Activated T-cell treated with anti-CD3 and anti-CD28 coated beads, Interleukin-2, amount 50 U/mL, for 24 hours (primary cell): ENCODE measurements around the gene NKAIN4.
A peak's percentile ranks its signal among the peaks of the same experiment; 100 is the strongest.

ENCODE experiments used
- DNase-seq: peaks from one replicate; pipeline ENCODE4 v3.0.0-alpha.2; 2020
- H3K27ac Mint-ChIP-seq: 2 replicates; pipeline ENCODE4 v1.8.0; 2020; ENCODE audit warnings: mild to moderate bottlenecking, mixed read lengths
- H3K27me3 Mint-ChIP-seq: 2 replicates; pipeline ENCODE4 v1.8.0; 2020; ENCODE audit warnings: mixed read lengths
- H3K36me3 Mint-ChIP-seq: 2 replicates; pipeline ENCODE4 v1.8.0; 2020; ENCODE audit warnings: low read depth, mixed read lengths
- H3K4me1 Mint-ChIP-seq: 2 replicates; pipeline ENCODE4 v1.8.0; 2020; ENCODE audit warnings: low read depth, mixed read lengths
- H3K4me3 Mint-ChIP-seq: 2 replicates; pipeline ENCODE4 v1.8.0; 2020; ENCODE audit warnings: mild to moderate bottlenecking, moderate library complexity, mixed read lengths
- H3K9me3 Mint-ChIP-seq: 2 replicates; pipeline ENCODE4 v1.8.0; 2020; ENCODE audit warnings: mixed read lengths

NKAIN4 gene

DNA sequence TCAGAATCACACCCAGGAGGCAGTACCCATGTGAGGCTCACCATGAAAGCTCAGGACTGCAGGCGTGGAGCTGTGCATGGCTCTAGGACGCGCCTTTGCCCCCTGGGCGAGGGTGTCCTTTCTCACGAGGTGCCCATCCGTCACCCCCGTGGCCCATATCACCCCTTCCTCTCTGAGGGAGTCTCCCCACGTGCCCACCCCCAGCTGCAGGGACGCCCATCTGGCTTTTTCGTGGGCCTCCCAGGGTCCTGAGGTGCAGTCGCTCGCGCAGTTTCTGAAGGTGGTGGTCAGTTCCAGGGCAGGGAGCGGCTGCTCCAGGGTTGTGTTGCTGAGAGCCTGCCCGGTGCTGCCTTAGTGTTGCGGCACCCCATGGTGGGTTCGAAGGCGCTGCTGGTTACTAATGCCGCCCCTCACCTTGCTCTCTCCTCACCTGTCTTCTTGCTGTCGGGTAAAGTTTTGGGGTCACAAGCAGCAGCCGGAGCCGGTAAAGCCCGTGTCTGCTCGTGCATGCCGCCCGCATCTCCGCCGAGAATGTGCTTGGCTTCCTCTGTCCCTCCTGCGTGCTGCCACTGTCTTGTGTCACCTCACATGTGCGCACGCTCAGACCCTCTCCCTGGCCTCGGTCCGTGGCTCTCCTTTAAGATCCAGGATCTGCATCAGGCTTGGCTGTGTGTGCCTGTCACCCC, 29.3 kb upstream of the NKAIN4 start:
- no peak for DNase-seq
- H3K9me3 Mint-ChIP-seq: no peaks in the 10 kb centered on the region
- H3K4me1 Mint-ChIP-seq: peaks cover 4% of the 10 kb centered on the region
- H3K27me3 Mint-ChIP-seq: no peaks in the 10 kb centered on the region
- H3K36me3 Mint-ChIP-seq: peaks cover 75% of the 10 kb centered on the region
- H3K27ac Mint-ChIP-seq: peak overlapping the region; percentile 52
- peak overlapping the region; percentile 62 for H3K4me3 Mint-ChIP-seq

DNA sequence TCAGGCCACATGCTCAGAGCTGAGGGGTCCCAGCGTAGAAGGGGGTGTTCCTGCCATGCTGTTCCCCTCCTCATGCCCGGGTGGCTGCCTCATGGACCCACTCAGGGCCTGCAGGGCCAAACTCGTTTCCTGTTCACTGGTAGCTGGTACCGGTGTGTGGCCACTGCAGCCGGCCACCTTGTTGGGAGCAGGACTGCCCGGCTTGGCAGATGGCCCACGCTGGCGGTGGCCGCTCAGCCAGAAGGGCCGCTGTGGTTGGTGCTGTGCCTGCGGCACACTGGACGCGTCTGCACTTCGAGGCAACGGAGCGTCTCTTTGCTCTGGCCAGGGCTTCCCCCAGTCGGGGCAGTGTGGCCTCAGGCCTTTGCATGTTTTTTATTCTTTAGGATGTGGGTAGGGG, 28.7 kb upstream of the NKAIN4 start:
- Mint-ChIP-seq H3K36me3 (peaks cover 76% of the 10 kb centered on the region), H3K27ac (no peak overlapping the region), H3K4me1 (peaks cover 4% of the 10 kb centered on the region), H3K27me3 (no peaks in the 10 kb centered on the region), H3K9me3 (no peaks in the 10 kb centered on the region), H3K4me3 (no peak overlapping the region)
- no peak for DNase-seq

DNA sequence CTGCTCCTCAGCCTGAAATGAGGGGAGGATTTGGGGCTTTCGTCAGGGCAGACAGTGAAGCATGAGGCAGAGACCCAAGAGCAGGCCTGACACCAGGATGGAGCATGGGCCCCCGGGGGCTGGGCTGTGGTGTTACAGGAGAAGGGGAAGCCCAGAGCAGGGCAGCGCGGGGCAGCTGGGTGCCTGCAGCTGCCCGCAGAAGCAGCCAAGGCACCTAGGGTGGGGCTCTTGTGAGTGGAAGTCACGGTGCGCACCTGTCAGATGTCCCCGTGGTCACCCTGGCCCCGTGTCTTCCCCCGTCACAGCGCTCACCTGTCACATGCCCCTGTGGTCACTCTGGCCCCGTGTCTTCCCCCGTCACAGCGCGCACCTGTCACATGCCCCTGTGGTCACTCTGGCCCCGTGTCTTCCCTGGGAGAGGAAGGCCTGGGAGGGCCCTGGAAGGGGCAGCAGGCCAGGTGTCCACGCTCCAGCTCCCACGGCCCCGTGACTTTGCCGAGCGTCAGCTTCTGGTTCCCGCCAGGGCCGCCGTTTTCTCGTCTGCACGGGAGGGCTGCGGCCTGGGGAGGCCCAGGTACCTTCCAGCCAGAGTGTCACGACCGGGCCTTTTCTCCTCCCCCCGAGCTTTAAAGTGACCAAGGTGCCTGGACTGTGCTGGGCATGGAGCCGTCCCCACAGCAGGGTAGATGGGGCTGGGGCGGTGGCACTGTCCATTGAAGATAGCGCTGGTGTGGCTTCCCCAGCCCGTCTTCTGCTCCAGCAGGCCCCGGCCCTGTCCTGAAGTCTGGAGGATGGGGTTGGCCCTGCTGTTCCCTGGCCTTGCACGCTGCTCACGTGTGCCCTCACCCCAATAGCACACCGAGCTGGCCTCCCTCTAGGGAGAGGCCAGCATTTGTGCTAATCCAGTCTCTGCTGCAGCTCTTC, 27.7 kb upstream of the NKAIN4 start:
- no peaks in the 10 kb centered on the region for H3K9me3 Mint-ChIP-seq
- peaks cover 79% of the 10 kb centered on the region for H3K36me3 Mint-ChIP-seq
- peaks cover 4% of the 10 kb centered on the region for H3K4me1 Mint-ChIP-seq
- no peaks in the 10 kb centered on the region for H3K27me3 Mint-ChIP-seq
- H3K4me3 Mint-ChIP-seq: no peak overlapping the region
- H3K27ac Mint-ChIP-seq: no peak overlapping the region
- DNase-seq: no peak

GRCh38 chr20:63280929-63281545, 26.8 kb upstream of the NKAIN4 start:
- H3K27me3 Mint-ChIP-seq: no peaks in the 10 kb centered on the region
- H3K4me1 Mint-ChIP-seq: peaks cover 4% of the 10 kb centered on the region
- H3K36me3 Mint-ChIP-seq: peaks cover 84% of the 10 kb centered on the region
- no peak overlapping the region for H3K27ac Mint-ChIP-seq
- no peaks in the 10 kb centered on the region for H3K9me3 Mint-ChIP-seq
- DNase-seq: no peak
- no peak overlapping the region for H3K4me3 Mint-ChIP-seq

GRCh38 chr20:63280371-63280770, 26.1 kb upstream of the NKAIN4 start:
- Mint-ChIP-seq H3K27ac (no peak overlapping the region), H3K4me1 (peaks cover 5% of the 10 kb centered on the region), H3K4me3 (no peak overlapping the region), H3K9me3 (no peaks in the 10 kb centered on the region), H3K27me3 (no peaks in the 10 kb centered on the region), H3K36me3 (peaks cover 83% of the 10 kb centered on the region)
- no peak for DNase-seq

DNA sequence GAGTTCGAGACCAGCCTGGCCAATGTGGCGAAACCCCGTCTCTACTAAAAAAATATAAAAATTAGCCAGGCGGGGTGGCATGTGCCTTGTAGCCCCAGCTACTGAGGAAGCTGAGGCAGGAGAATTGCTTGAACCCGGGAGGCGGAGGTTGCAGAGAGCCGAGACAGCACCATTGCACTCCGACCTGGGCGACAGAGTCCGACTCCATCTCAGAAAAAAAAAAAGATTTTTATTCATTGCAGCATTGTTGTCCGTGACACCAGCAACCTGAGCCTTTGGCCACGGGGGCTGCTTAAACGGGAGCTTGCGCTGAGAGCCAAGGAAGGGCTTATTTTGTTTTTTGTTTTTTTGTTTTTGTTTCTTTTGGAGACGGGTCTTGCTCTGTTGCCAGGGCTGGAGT, 25.7 kb upstream of the NKAIN4 start:
- no peak for DNase-seq
- Mint-ChIP-seq H3K4me1 (peaks cover 9% of the 10 kb centered on the region), H3K27ac (no peak overlapping the region), H3K9me3 (no peaks in the 10 kb centered on the region), H3K4me3 (no peak overlapping the region), H3K27me3 (no peaks in the 10 kb centered on the region), H3K36me3 (peaks cover 87% of the 10 kb centered on the region)

DNA sequence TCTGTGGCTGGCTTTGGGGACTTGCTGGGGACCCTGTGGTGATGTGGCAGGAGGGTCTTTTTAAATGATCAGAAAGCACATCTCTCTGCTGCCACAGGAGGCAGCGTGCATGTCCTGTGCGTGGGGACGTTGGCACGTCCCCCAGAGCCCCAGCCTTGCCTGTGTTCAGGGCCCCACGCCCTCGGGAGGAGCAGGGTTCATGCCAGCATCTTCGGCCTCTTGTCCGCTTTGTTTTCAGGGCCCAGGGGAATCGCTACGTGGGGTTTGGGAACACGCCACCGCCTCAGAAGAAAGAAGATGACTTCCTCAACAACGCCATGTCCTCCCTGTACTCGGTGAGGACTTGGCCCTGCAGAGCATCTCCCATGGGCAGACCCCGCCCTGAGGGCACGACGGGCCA, 24.4 kb upstream of the NKAIN4 start:
- Mint-ChIP-seq H3K4me1 (peaks cover 17% of the 10 kb centered on the region), H3K9me3 (no peaks in the 10 kb centered on the region), H3K36me3 (peaks cover 83% of the 10 kb centered on the region), H3K4me3 (no peak overlapping the region), H3K27ac (no peak overlapping the region), H3K27me3 (no peaks in the 10 kb centered on the region)
- no peak for DNase-seq

DNA sequence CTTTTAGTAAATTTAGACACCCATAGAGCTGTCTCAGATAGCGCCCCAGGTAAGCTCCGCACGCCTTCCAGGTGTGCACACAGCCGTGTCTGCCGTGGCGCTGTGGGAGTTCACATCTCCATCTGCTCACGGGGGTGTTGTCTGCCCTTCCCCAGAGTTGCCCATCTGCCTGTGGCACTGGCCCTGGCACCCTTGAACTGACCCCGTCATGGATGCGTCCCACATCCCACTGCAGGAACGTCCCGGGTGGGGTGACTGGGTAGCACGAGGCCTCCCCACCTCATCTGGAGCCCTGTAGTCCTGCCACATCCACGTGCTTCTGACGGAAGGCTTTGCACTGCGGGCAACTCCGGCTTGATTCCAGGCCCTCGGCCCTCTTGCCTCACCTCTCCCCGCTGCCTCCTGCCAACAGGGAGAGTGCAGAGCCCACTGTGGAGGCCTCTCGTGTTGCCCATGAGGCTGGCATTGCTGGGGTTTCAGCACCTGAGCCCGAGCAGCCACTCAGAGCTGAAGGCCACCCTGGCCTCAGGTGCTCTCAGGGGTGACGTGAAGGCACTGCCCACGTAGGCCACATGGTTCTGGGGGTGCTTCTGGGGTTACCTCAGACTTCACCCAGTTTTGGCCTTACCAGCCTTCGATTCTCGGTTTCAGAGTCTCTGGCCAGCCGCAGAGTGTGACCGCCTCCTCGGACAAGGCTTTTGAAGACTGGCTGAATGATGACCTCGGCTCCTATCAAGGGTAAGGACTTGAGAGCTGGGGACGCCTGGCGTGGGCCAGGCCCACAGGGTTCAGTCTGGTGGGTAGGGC, 23.4 kb upstream of the NKAIN4 start:
- no peak for DNase-seq
- Mint-ChIP-seq H3K4me3 (no peak overlapping the region), H3K27ac (no peak overlapping the region), H3K27me3 (no peaks in the 10 kb centered on the region), H3K9me3 (no peaks in the 10 kb centered on the region), H3K4me1 (peaks cover 19% of the 10 kb centered on the region), H3K36me3 (peaks cover 81% of the 10 kb centered on the region)

GRCh38 chr20:63276956-63277355, 22.7 kb upstream of the NKAIN4 start:
- no peak for DNase-seq
- Mint-ChIP-seq H3K27ac (no peak overlapping the region), H3K36me3 (peaks cover 74% of the 10 kb centered on the region), H3K27me3 (no peaks in the 10 kb centered on the region), H3K9me3 (no peaks in the 10 kb centered on the region), H3K4me3 (no peak overlapping the region), H3K4me1 (peaks cover 20% of the 10 kb centered on the region)

GRCh38 chr20:63275825-63276224, 21.6 kb upstream of the NKAIN4 start:
- no peak overlapping the region for H3K27ac Mint-ChIP-seq
- peaks cover 27% of the 10 kb centered on the region for H3K4me1 Mint-ChIP-seq
- H3K36me3 Mint-ChIP-seq: peaks cover 65% of the 10 kb centered on the region
- H3K4me3 Mint-ChIP-seq: no peak overlapping the region
- no peaks in the 10 kb centered on the region for H3K9me3 Mint-ChIP-seq
- DNase-seq: no peak
- H3K27me3 Mint-ChIP-seq: no peaks in the 10 kb centered on the region

DNA sequence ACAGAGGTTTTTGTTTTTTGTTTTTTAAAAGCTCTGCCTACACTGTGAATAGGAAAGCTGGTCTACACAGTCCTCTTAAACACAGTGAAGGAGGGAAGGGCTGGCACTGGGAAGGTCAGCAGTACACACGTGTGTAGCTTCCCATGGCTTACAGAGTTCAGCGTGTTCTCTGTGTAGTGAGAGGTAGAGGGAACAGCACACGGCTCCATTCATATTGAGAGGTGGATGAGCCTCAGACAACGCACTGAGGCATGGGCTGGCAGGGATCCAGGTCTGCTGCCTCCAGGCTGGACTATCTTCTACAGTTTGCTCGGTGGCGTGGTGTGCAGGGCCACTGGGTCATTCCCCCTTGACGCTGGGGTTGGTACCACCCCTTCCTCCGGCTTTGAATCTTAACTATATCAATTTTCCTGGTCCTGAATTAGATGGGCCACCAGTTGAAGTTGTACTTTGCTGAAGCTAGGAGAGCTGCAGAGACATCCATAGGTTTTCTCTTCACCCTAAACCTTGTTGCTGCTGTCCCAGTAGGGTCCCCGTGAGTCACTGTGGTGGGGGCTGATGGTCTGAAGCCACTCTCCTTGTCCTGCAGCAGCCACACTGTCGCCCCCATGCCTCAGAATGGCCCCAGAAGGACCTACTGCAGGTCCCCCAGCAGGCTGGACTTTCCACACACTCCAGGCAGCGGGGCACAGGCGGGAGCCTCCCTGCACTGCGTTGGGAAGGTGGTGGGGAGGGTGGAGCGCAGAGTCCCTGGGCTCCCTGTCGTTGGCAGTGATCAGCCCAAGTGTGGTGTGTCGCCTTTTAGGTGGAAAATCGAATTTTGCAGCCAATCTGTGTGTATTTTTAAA, 20.3 kb upstream of the NKAIN4 start:
- no peaks in the 10 kb centered on the region for H3K27me3 Mint-ChIP-seq
- no peak for DNase-seq
- H3K9me3 Mint-ChIP-seq: no peaks in the 10 kb centered on the region
- H3K4me3 Mint-ChIP-seq: peak overlapping the region; percentile 84
- H3K36me3 Mint-ChIP-seq: peaks cover 54% of the 10 kb centered on the region
- H3K27ac Mint-ChIP-seq: peak overlapping the region; percentile 67
- H3K4me1 Mint-ChIP-seq: peaks cover 27% of the 10 kb centered on the region

DNA sequence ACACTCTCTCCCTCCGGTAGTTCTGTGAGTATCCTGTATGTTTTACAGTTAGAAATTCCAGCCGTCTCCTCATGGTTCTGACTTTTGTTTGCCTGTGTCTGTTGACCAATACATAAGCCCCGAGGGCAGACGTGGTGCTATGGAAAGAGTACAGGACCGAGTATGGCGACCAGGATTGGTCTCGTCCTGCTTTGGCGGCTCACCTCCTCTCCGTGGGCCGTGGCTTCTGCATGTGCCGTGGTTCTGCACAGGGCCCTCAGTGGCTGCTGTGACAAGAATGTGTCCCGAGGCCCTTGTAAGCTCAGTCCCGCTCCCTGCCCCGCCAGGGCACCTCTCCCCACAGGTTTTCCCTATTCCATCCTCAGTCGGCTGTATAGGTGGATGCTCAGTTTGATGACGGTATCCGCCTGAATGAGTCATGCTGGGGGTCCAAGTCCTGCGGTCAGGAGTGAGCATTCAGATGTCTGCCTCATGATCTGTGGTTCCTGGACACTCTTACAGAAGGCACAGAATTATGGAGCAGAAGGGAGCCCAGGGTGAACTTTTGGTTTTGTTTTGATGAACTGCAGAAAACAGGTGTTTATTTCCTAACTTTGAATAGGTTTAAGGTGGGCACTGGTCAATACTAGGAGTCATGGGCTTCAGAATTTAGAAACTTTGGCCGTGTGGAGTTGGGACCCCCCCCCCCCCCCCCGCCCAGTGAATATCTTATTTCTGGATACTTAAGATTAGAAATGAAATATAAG, 19.5 kb upstream of the NKAIN4 start:
- H3K27me3 Mint-ChIP-seq: no peaks in the 10 kb centered on the region
- H3K27ac Mint-ChIP-seq: peak overlapping the region; percentile 79
- peak overlapping the region; percentile 84 for H3K4me3 Mint-ChIP-seq
- no peak for DNase-seq
- peaks cover 46% of the 10 kb centered on the region for H3K36me3 Mint-ChIP-seq
- H3K4me1 Mint-ChIP-seq: peaks cover 27% of the 10 kb centered on the region
- H3K9me3 Mint-ChIP-seq: no peaks in the 10 kb centered on the region

GRCh38 chr20:63273059-63273579, 18.9 kb upstream of the NKAIN4 start:
- Mint-ChIP-seq H3K27ac (peak overlapping the region; percentile 79), H3K4me3 (peak overlapping the region; percentile 84), H3K9me3 (no peaks in the 10 kb centered on the region), H3K27me3 (no peaks in the 10 kb centered on the region), H3K36me3 (peaks cover 39% of the 10 kb centered on the region), H3K4me1 (peaks cover 27% of the 10 kb centered on the region)
- DNase-seq: no peak
